ENCODE data around the gene DHDH. TPM values are rescaled to one million over a fixed set of nuclear protein-coding genes. Genes with fewer than 3 reads are reported as not detected.
"Not testable (repeated sequence)": the region's sequence is repeated elsewhere in the genome, so short reads cannot be mapped to it uniquely, and the experiment has no call there.

The DHDH gene
- 1.0 and 1.5 TPM in 2 replicates for total RNA-seq

GRCh38 chr19:48933382-48933932 is at the start of gene DHDH:
TSS of gene DHDH (plus strand) at chr19:48933699. CDS start at chr19:48933722, 23 bp downstream.
- no peaks in the 10 kb centered on the region for H3K36me3 ChIP-seq (ENCODE audit: control insufficient read depth, insufficient read depth, low read length)
- peak within 1 kb of the TSS; percentile 39 for H3K4me3 ChIP-seq (ENCODE audit: low read depth, low read length)
- DNase-seq (ENCODE audit: low read depth) = peak; percentile 52
- no peak for TF ChIP-seq CTCF (IDR thresholded peaks at IDR 0.05; ENCODE audit: insufficient read depth, low read length, poor library complexity, severe bottlenecking)
- no peaks in the 10 kb centered on the region for H3K27me3 ChIP-seq (ENCODE audit: control insufficient read depth, insufficient read depth, low read length)

GRCh38 chr19:48883726-48884125 is 49.8 kb upstream of the DHDH start:
- Histone ChIP-seq H3K36me3 (ENCODE audit: control insufficient read depth, insufficient read depth, low read length) (no peaks in the 10 kb centered on the region), H3K27me3 (ENCODE audit: control insufficient read depth, insufficient read depth, low read length) (no peaks in the 10 kb centered on the region), H3K4me3 (ENCODE audit: low read depth, low read length) (no peak overlapping the region)
- DNase-seq (ENCODE audit: low read depth) = no peak
- TF ChIP-seq CTCF (IDR thresholded peaks at IDR 0.05; ENCODE audit: insufficient read depth, low read length, poor library complexity, severe bottlenecking) = no peak

GRCh38 chr19:48887861-48888612 is 45.5 kb upstream of the DHDH start:
- H3K4me3 ChIP-seq (ENCODE audit: low read depth, low read length) = no peak overlapping the region
- no peak for TF ChIP-seq CTCF (IDR thresholded peaks at IDR 0.05; ENCODE audit: insufficient read depth, low read length, poor library complexity, severe bottlenecking)
- DNase-seq (ENCODE audit: low read depth) = no peak

GRCh38 chr19:48889496-48889895 is 44.0 kb upstream of the DHDH start:
- H3K27me3 ChIP-seq (ENCODE audit: control insufficient read depth, insufficient read depth, low read length); DNase-seq (ENCODE audit: low read depth); H3K4me3 ChIP-seq (ENCODE audit: low read depth, low read length); H3K36me3 ChIP-seq (ENCODE audit: control insufficient read depth, insufficient read depth, low read length): not testable (repeated sequence)

More at GRCh38 chr19:48887861-48888612, 45.5 kb upstream of the DHDH start:
- Histone ChIP-seq H3K27me3 (ENCODE audit: control insufficient read depth, insufficient read depth, low read length) (no peaks in the 10 kb centered on the region), H3K36me3 (ENCODE audit: control insufficient read depth, insufficient read depth, low read length) (no peaks in the 10 kb centered on the region)

- Histone ChIP-seq H3K27me3 (ENCODE audit: control insufficient read depth, insufficient read depth, low read length) (peaks cover 10% of the 10 kb centered on the region), H3K36me3 (ENCODE audit: control insufficient read depth, insufficient read depth, low read length) (no peaks in the 10 kb centered on the region), H3K4me3 (ENCODE audit: low read depth, low read length) (no peak overlapping the region)
- no peak for DNase-seq (ENCODE audit: low read depth)
- no peak for TF ChIP-seq CTCF (IDR thresholded peaks at IDR 0.05; ENCODE audit: insufficient read depth, low read length, poor library complexity, severe bottlenecking)
Measured at GRCh38 chr19:48890551-48890950, 42.9 kb upstream of the DHDH start.

- no peak for DNase-seq (ENCODE audit: low read depth)
- Histone ChIP-seq H3K4me3 (ENCODE audit: low read depth, low read length) (no peak overlapping the region), H3K27me3 (ENCODE audit: control insufficient read depth, insufficient read depth, low read length) (peaks cover 17% of the 10 kb centered on the region), H3K36me3 (ENCODE audit: control insufficient read depth, insufficient read depth, low read length) (no peaks in the 10 kb centered on the region)
- TF ChIP-seq CTCF (IDR thresholded peaks at IDR 0.05; ENCODE audit: insufficient read depth, low read length, poor library complexity, severe bottlenecking) = no peak
Measured at GRCh38 chr19:48895226-48895625, 38.3 kb upstream of the DHDH start.

Measured in kidney epithelial cell (primary cell).